ENCODE measurements around the gene IL1RAP.

- TF ChIP-seq CTCF (IDR thresholded peaks at IDR 0.05; ENCODE audit: poor library complexity) (no peak), EZH2 (IDR thresholded peaks at IDR 0.05; ENCODE audit: borderline replicate concordance) (no peak)
These were observed 13.2 kb downstream of the IL1RAP start for GRCh38 chr3:190526787-190527762.

Measured in hepatocyte (in vitro differentiated cells).